GM12874 (cell line): Measurements from ENCODE around the gene ADGRA1.

Experiments used
- CTCF ChIP-seq: IDR thresholded peaks from 2 replicates; pipeline ENCODE4 v1.5.1; 2011; ENCODE audit warnings: low read depth, mild to moderate bottlenecking, control low read depth, low read length, moderate library complexity; ENCODE audit not compliant: insufficient read depth

The ADGRA1 gene

GRCh38 chr10:133080683-133081040 is 7.1 kb upstream of the ADGRA1 start:
- no peak for TF ChIP-seq CTCF

- TF ChIP-seq CTCF: no peak
Measured at GRCh38 chr10:133081636-133082035, 6.1 kb upstream of the ADGRA1 start.

GRCh38 chr10:133082685-133083421 is 4.9 kb upstream of the ADGRA1 start:
- no peak for TF ChIP-seq CTCF

- TF ChIP-seq CTCF: no peak
Measured at GRCh38 chr10:133083422-133084100, 4.2 kb upstream of the ADGRA1 start.

- no peak for TF ChIP-seq CTCF
Measured at GRCh38 chr10:133084491-133084890, 3.2 kb upstream of the ADGRA1 start.

GRCh38 chr10:133085251-133086125 is 2.2 kb upstream of the ADGRA1 start:
- TF ChIP-seq CTCF: no peak

- TF ChIP-seq CTCF: no peak
Measured at GRCh38 chr10:133086247-133086646, 1.5 kb upstream of the ADGRA1 start.
